Lung (tissue), 12 donors: ENCODE results near the gene RXRA. TPM values are rescaled to one million over a fixed set of nuclear protein-coding genes. Genes with fewer than 3 reads are reported as not detected.
A peak's percentile ranks its signal among the peaks of the same experiment; 100 is the strongest.

Experiments used
- ATAC-seq: fragments of 200-7000 bp; cut with Tn5 transposase; one replicate; pipeline ENCODE4 v1.9.1; 2020; ENCODE audit warnings: moderate number of reproducible peaks; ENCODE audit not compliant: insufficient read depth, low FRiP score
- DNase-seq, 3 donors: peaks; one replicate each; pipeline ENCODE4 v3.0.0-alpha.2; 2013 to 2017
- H3K27ac ChIP-seq, 2 donors: one replicate each; pipeline ENCODE4 v1.5.1; 2013; ENCODE audit warnings: mild to moderate bottlenecking in 2 of 2, moderate library complexity in 2 of 2, control low read depth in 1 of 2, inconsistent platforms in 1 of 2, low read depth in 1 of 2, low read length in 1 of 2
- H3K27me3 ChIP-seq, 3 donors: one replicate each; pipeline ENCODE4 v1.5.1; 2013; ENCODE audit warnings: low read length in 2 of 3; ENCODE audit not compliant: control insufficient read depth in 3 of 3, insufficient read depth in 3 of 3
- H3K36me3 ChIP-seq, 4 donors: one replicate each; pipeline ENCODE4 v1.5.1; 2013; ENCODE audit warnings: low read length in 4 of 4, mild to moderate bottlenecking in 1 of 4, moderate library complexity in 1 of 4; ENCODE audit not compliant: control insufficient read depth in 4 of 4, insufficient read depth in 4 of 4
- H3K4me1 ChIP-seq, 5 donors: one replicate each; pipeline ENCODE4 v1.5.1; 2013; ENCODE audit warnings: low read length in 5 of 5, mild to moderate bottlenecking in 2 of 5, moderate library complexity in 1 of 5; ENCODE audit not compliant: control insufficient read depth in 5 of 5, insufficient read depth in 5 of 5
- H3K4me3 ChIP-seq: one replicate; pipeline ENCODE4 v1.5.1; 2013; ENCODE audit warnings: mild to moderate bottlenecking, control low read depth, moderate library complexity
- H3K9ac ChIP-seq, 2 donors: one replicate each; pipeline ENCODE4 v1.5.1; 2013; ENCODE audit warnings: low read length in 2 of 2, control low read depth in 1 of 2; ENCODE audit not compliant: insufficient read depth in 1 of 2
- H3K9me3 ChIP-seq, 4 donors: one replicate each; pipeline ENCODE4 v1.5.1; 2013; ENCODE audit warnings: low read length in 3 of 4, mild to moderate bottlenecking in 1 of 4, moderate library complexity in 1 of 4; ENCODE audit not compliant: control insufficient read depth in 4 of 4, insufficient read depth in 3 of 4
- CTCF ChIP-seq: IDR thresholded peaks from 2 replicates; pipeline ENCODE4 v1.5.1; 2012; ENCODE audit warnings: mild to moderate bottlenecking; ENCODE audit errors: control extremely low read depth, extremely low read depth
- WGBS, 2 donors: extraction: QIAGEN DNeasy Blood & Tissue Kit; methylation state at CpG; one replicate each; pipeline ENCODE4 v1.1.7; 2013; 5-methylcytosine and 5-hydroxymethylcytosine counted together
- polyA plus RNA-seq, 2 donors: library from polyadenylated mRNA; stranded (reverse); fragments of 200-250 nt; gene quantifications; one replicate each; pipeline ENCODE4 v1.2.1, GENCODE V29; 2013
- total RNA-seq, 2 donors: library from RNA; depleted of rRNA in 1 of 2; stranded (reverse); fragments of >200 nt in 1 of 2; gene quantifications; one replicate each; pipeline ENCODE4 v1.2.1, GENCODE V29; 2014 to 2021
- donor health status: control.
- donor health status: control.
- donor health status: Bipolar disorder and iron deficiency.
- donor health status: healthy.
- donor health status: DM: yes; HTN: yes; CAD: no.

The RXRA gene
- total and polyA plus RNA-seq, 4 donors: 24.2 to 85.2 (median 52.2) TPM

GRCh38 chr9:134401391-134401790, 75.1 kb downstream of the RXRA start:
- DNase-seq (no peak), ATAC-seq (no peak)
- Histone ChIP-seq H3K4me3 (no peak overlapping the region), H3K36me3 (peaks cover 0 to 11% (median 4%) of the 10 kb centered on the region in 4 donors), H3K9ac (no peak overlapping the region), H3K27me3 (no peaks in the 10 kb centered on the region), H3K9me3 (peaks cover 0 to 5% (median 1%) of the 10 kb centered on the region in 4 donors), H3K27ac (no peak overlapping the region), H3K4me1 (peaks cover 8 to 57% (median 26%) of the 10 kb centered on the region in 5 donors)
- 97 to 98% methylated on average over 19 of the region's 19 CpGs for WGBS, 2 donors
- TF ChIP-seq CTCF: no peak

- H3K9ac ChIP-seq: no peak overlapping the region
- DNase-seq (no peak), ATAC-seq (no peak)
- WGBS, 2 donors: 93 to 95% methylated on average over 12 of the region's 12 CpGs
- H3K4me1 ChIP-seq: peaks cover 14 to 57% (median 26%) of the 10 kb centered on the region in 5 donors
- peaks cover 0 to 11% (median 4%) of the 10 kb centered on the region in 4 donors for H3K36me3 ChIP-seq
- TF ChIP-seq CTCF: no peak
- no peak overlapping the region for H3K4me3 ChIP-seq
- H3K9me3 ChIP-seq: peaks cover 0 to 5% (median 1%) of the 10 kb centered on the region in 4 donors
- no peaks in the 10 kb centered on the region for H3K27me3 ChIP-seq
- no peak overlapping the region for H3K27ac ChIP-seq
Measured at GRCh38 chr9:134402182-134402581, 75.9 kb downstream of the RXRA start.

GRCh38 chr9:134403292-134403681, 77.0 kb downstream of the RXRA start:
- Histone ChIP-seq H3K27ac (peak overlapping the region; percentile 68 to 69), H3K36me3 (peaks cover 0 to 11% (median 4%) of the 10 kb centered on the region in 4 donors), H3K9ac (no peak overlapping the region), H3K4me3 (no peak overlapping the region), H3K27me3 (no peaks in the 10 kb centered on the region), H3K4me1 (peaks cover 14 to 62% (median 37%) of the 10 kb centered on the region in 5 donors), H3K9me3 (peaks cover 0 to 5% (median 1%) of the 10 kb centered on the region in 4 donors)
- TF ChIP-seq CTCF: no peak
- ATAC-seq (no peak), DNase-seq (no peak)
- 51 to 66% methylated on average over 11 of the region's 11 CpGs for WGBS, 2 donors

GRCh38 chr9:134403682-134404301, 77.5 kb downstream of the RXRA start:
- DNase-seq (peak; percentile 77 to 91 (median 78)), ATAC-seq (no peak)
- Histone ChIP-seq H3K9ac (peak overlapping the region in 1 of 2 donors; percentile 32), H3K9me3 (peaks cover 0 to 5% (median 1%) of the 10 kb centered on the region in 4 donors), H3K4me1 (peaks cover 14 to 63% (median 38%) of the 10 kb centered on the region in 5 donors), H3K4me3 (no peak overlapping the region), H3K27ac (peak overlapping the region; percentile 68 to 69), H3K27me3 (no peaks in the 10 kb centered on the region), H3K36me3 (peaks cover 0 to 11% (median 4%) of the 10 kb centered on the region in 4 donors)
- 8 to 21% methylated on average over 15 to 17 of the region's 17 CpGs for WGBS, 2 donors
- TF ChIP-seq CTCF: no peak
